B cell (primary cell): ENCODE data around the gene UCN3. TPM values are rescaled to one million over a fixed set of nuclear protein-coding genes. Genes with fewer than 3 reads are reported as not detected.
"Not testable (repeated sequence)": the region's sequence is repeated elsewhere in the genome, so short reads cannot be mapped to it uniquely, and the experiment has no call there.

Experiments
- ATAC-seq: fragments of 200-7000 bp; cut with Tn5 transposase; one replicate; pipeline ENCODE4 v1.10.0; 2021; ENCODE audit warnings: low read depth, mild to moderate bottlenecking, moderate number of reproducible peaks, moderate library complexity
- CTCF ChIA-PET: fragments of 350-600 bp; sonication (Branson Sonifier 250); formaldehyde crosslinking; loops from one replicate; lab custom pipeline; 2021; ENCODE audit warnings: antibody characterized with exemption, inconsistent platforms; lab: Charles Lee
- POLR2A ChIA-PET: fragments of 350-600 bp; sonication (Branson Sonifier 250); formaldehyde crosslinking; loops from one replicate; lab custom pipeline; 2021; ENCODE audit warnings: antibody characterized with exemption; lab: Charles Lee
- DNase-seq: peaks from one replicate; pipeline ENCODE4 v3.0.0; 2013
- H2AFZ ChIP-seq: 2 replicates; pipeline ENCODE4 v1.6.1; 2012; ENCODE audit warnings: mild to moderate bottlenecking, low read depth, low read length; ENCODE audit not compliant: insufficient read depth, poor library complexity, severe bottlenecking
- H3K27ac ChIP-seq, 2 donors: 1 replicate in 1 of 2; 2 replicates in 1 of 2; pipeline ENCODE4 v1.5.1; 2012 to 2013; ENCODE audit warnings: low read length in 2 of 2, mild to moderate bottlenecking in 2 of 2, moderate library complexity in 1 of 2
- H3K27me3 ChIP-seq, 4 experiments: fragments of 200-600 bp in 1 of 4; sonication (generic) in 1 of 4; replicated peaks in 1 of 4; 1 replicate in 2 of 4; 2 replicates in 2 of 4; pipeline versions ENCODE4 v1.6.1 to v1.7.0; 2013 to 2016; ENCODE audit warnings: low read length in 3 of 4, mild to moderate bottlenecking in 2 of 4, mixed read lengths in 1 of 4, moderate library complexity in 1 of 4; ENCODE audit not compliant: insufficient read depth in 4 of 4, control insufficient read depth in 3 of 4; ENCODE audit errors: control extremely low read depth in 1 of 4
- H3K36me3 ChIP-seq, 2 experiments: replicated peaks in 1 of 2; 1 replicate in 1 of 2; 2 replicates in 1 of 2; pipeline versions ENCODE4 v1.6.1 to v1.7.1; 2013; ENCODE audit warnings: low read length in 1 of 2; ENCODE audit not compliant: insufficient read depth in 2 of 2, control insufficient read depth in 1 of 2; ENCODE audit errors: control extremely low read depth in 1 of 2, extremely low read depth in 1 of 2
- H3K4me1 ChIP-seq, 2 donors: fragments of 200-600 bp in 1 of 2; sonication (generic) in 1 of 2; 1 replicate in 1 of 2; 2 replicates in 1 of 2; pipeline versions ENCODE4 v1.5.1 to v1.6.1; 2013 to 2017; ENCODE audit warnings: low read length in 2 of 2; ENCODE audit not compliant: control insufficient read depth in 2 of 2, insufficient read depth in 2 of 2
- H3K4me2 ChIP-seq: replicated peaks from 2 replicates; pipeline ENCODE3; 2012; ENCODE audit warnings: mild to moderate bottlenecking, low read depth, low read length; ENCODE audit not compliant: poor library complexity, severe bottlenecking
- H3K4me3 ChIP-seq, 5 experiments: fragments of 200-600 bp in 1 of 5; sonication (generic) in 1 of 5; 1 replicate in 3 of 5; 2 replicates in 2 of 5; pipeline versions ENCODE4 v1.5.1 to v1.7.0; 2011 to 2016; ENCODE audit warnings: low read length in 4 of 5, mild to moderate bottlenecking in 4 of 5, low read depth in 2 of 5, control low read depth in 1 of 5, moderate library complexity in 1 of 5; ENCODE audit not compliant: insufficient read depth in 1 of 5; ENCODE audit errors: control extremely low read depth in 1 of 5, extremely low read depth in 1 of 5
- H3K79me2 ChIP-seq: fragments of 200-600 bp; sonication (generic); one replicate; pipeline ENCODE4 v1.6.0; 2016; ENCODE audit warnings: low read length; ENCODE audit not compliant: control insufficient read depth, insufficient read depth
- H3K9ac ChIP-seq: fragments of 200-600 bp; sonication (generic); 2 replicates; pipeline ENCODE4 v1.6.1; 2017; ENCODE audit warnings: mild to moderate bottlenecking, low read length, moderate library complexity
- H3K9me3 ChIP-seq, 3 donors: one replicate each; pipeline versions ENCODE4 v1.6.1 to v1.7.1; 2013; ENCODE audit warnings: low read length in 2 of 3; ENCODE audit not compliant: control insufficient read depth in 2 of 3, insufficient read depth in 1 of 3; ENCODE audit errors: control extremely low read depth in 1 of 3
- H4K20me1 ChIP-seq: 2 replicates; pipeline ENCODE4 v1.6.0; 2012; ENCODE audit warnings: mild to moderate bottlenecking, low read length; ENCODE audit not compliant: insufficient read depth, control insufficient read depth, poor library complexity, severe bottlenecking
- H3K27ac Mint-ChIP-seq: one replicate; pipeline ENCODE4 v1.8.0; 2021; ENCODE audit warnings: mixed read lengths
- H3K27me3 Mint-ChIP-seq: one replicate; pipeline ENCODE4 v1.8.0; 2021; ENCODE audit warnings: mixed read lengths
- H3K4me1 Mint-ChIP-seq: one replicate; pipeline ENCODE4 v1.8.0; 2021; ENCODE audit warnings: mixed read lengths
- H3K4me3 Mint-ChIP-seq: one replicate; pipeline ENCODE4 v1.8.0; 2021; ENCODE audit warnings: mixed read lengths
- H3K9me3 Mint-ChIP-seq: one replicate; pipeline ENCODE4 v1.8.0; 2022; ENCODE audit warnings: mixed read lengths; ENCODE audit not compliant: insufficient read depth
- EZH2 ChIP-seq: IDR thresholded peaks from 2 replicates; pipeline ENCODE4 v1.6.1; 2012; ENCODE audit warnings: borderline replicate concordance, low read depth, mild to moderate bottlenecking, moderate library complexity, low read length; ENCODE audit not compliant: insufficient read depth, poor library complexity, severe bottlenecking
- WGBS: methylation state at CpG from one replicate; pipeline ENCODE4 v1.1.5; 2013; ENCODE audit warnings: missing lambda C conversion rate; ENCODE audit not compliant: insufficient coverage; 5-methylcytosine and 5-hydroxymethylcytosine counted together
- intact Hi-C: fragments of 100-400 bp; cut with micrococcal nuclease; formaldehyde crosslinking; loops from one replicate; pipeline ENCODE4 v1.10.0; 2022
- polyA plus RNA-seq: library from polyadenylated mRNA; depleted of rRNA; stranded (reverse); fragments of >200 nt; gene quantifications from 2 replicates; pipeline ENCODE4 v1.2.3, GENCODE V29; 2012
- total RNA-seq, 2 donors: library from RNA; stranded (reverse); fragments of 120-200 nt in 1 of 2; gene quantifications; 1 replicate in 1 of 2; 2 replicates in 1 of 2; pipeline versions ENCODE4 v1.2.3 to v1.2.4, GENCODE V29; 2013 to 2022
- TF ChIP-seq, protein P1 (sequence below): fragments of 200-600 bp; IDR thresholded peaks from one replicate; pipeline ENCODE4 v1.8.0; 2022; ENCODE audit warnings: antibody characterized with exemption, mild to moderate bottlenecking

The UCN3 gene
- total and polyA plus RNA-seq, 2 donors (not counting 1 experiment from before 2014, with no cell fraction given) = not detected

DNA sequence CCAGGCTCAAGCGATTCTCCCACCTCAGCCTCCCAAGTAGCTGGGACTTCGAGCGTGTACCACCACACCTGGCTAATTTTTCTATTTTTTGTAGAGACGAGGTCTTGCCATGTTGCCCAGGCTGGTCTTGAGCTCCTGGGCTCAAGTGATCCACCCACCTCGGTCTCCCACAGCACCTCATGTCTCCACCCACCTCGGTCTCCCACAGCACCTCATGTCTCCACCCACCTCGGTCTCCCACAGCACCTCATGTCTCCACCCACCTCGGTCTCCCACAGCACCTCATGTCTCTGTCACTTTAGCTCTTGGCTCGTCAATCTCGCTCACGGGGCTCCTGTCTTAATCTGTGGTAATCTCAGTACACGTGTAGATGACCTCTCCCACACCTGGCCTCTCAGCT, 15.6 kb downstream of the UCN3 start:
- H3K36me3 ChIP-seq, H3K27ac ChIP-seq, H3K4me3 Mint-ChIP-seq, H4K20me1 ChIP-seq, H3K27me3 ChIP-seq, CTCF ChIA-PET, H3K9me3 ChIP-seq, H3K4me3 ChIP-seq, H3K4me1 Mint-ChIP-seq, DNase-seq, ATAC-seq, POLR2A ChIA-PET, H3K4me1 ChIP-seq, H3K4me2 ChIP-seq, intact Hi-C loops, H3K9ac ChIP-seq, H3K27ac Mint-ChIP-seq, H3K9me3 Mint-ChIP-seq, H3K79me2 ChIP-seq, H2AFZ ChIP-seq: not testable (repeated sequence)
- peaks cover 17% of the 10 kb centered on the region for H3K27me3 Mint-ChIP-seq
- 94% methylated on average over 12 of the region's 12 CpGs for WGBS

DNA sequence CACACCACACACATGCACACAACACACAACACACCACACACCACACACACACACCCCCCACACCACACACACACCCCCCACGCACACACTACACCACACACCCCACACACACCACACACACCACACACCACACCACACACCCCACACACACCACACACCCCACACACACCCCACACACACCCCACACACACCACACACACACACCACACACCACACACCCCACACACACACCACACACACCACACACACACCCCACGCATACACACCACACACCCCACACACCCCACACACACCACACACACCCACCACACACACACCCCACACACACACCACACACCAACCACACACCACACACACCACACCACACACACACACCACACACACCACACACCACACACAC, 16.4 kb downstream of the UCN3 start:
- Mint-ChIP-seq H3K27me3 (peaks cover 14% of the 10 kb centered on the region), H3K4me3 (no peak overlapping the region), H3K27ac (no peak overlapping the region), H3K4me1 (no peaks in the 10 kb centered on the region), H3K9me3 (peaks cover 5% of the 10 kb centered on the region)
- no peak overlapping the region for H2AFZ ChIP-seq
- 100% methylated on average over 1 of the region's 2 CpGs for WGBS
- H3K4me3 ChIP-seq = no peak overlapping the region
- no peaks in the 10 kb centered on the region for H4K20me1 ChIP-seq
- intact Hi-C loops = no loop called here
- H3K36me3 ChIP-seq = no peaks in the 10 kb centered on the region
- H3K9ac ChIP-seq = no peak overlapping the region
- no peaks in the 10 kb centered on the region for H3K4me1 ChIP-seq
- peaks cover 0 to 3% (median under 1%) of the 10 kb centered on the region in 4 experiments for H3K27me3 ChIP-seq
- H3K4me2 ChIP-seq = no peak overlapping the region
- DNase-seq (no peak), ATAC-seq (no peak)
- H3K27ac ChIP-seq = no peak overlapping the region
- POLR2A ChIA-PET = no interaction called here
- TF ChIP-seq, protein P1, sequence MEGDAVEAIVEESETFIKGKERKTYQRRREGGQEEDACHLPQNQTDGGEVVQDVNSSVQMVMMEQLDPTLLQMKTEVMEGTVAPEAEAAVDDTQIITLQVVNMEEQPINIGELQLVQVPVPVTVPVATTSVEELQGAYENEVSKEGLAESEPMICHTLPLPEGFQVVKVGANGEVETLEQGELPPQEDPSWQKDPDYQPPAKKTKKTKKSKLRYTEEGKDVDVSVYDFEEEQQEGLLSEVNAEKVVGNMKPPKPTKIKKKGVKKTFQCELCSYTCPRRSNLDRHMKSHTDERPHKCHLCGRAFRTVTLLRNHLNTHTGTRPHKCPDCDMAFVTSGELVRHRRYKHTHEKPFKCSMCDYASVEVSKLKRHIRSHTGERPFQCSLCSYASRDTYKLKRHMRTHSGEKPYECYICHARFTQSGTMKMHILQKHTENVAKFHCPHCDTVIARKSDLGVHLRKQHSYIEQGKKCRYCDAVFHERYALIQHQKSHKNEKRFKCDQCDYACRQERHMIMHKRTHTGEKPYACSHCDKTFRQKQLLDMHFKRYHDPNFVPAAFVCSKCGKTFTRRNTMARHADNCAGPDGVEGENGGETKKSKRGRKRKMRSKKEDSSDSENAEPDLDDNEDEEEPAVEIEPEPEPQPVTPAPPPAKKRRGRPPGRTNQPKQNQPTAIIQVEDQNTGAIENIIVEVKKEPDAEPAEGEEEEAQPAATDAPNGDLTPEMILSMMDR = no peak
- TF ChIP-seq EZH2 = no peak
- H3K79me2 ChIP-seq = no peaks in the 10 kb centered on the region
- peaks cover 0 to 3% (median 2%) of the 10 kb centered on the region in 3 donors for H3K9me3 ChIP-seq
- CTCF ChIA-PET = no interaction called here
